GM18861 (cell line): ENCODE results near the gene DPP6.
"Not testable (repeated sequence)": the region's sequence is repeated elsewhere in the genome, so short reads cannot be mapped to it uniquely, and the experiment has no call there.

Experiments used
- ATAC-seq: cut with Tn5 transposase; IDR thresholded peaks from one replicate; pipeline ENCODE4 v1.9.1; 2021; ENCODE audit not compliant: unreplicated experiment

Gene DPP6

GRCh38 chr7:154146707-154147038 is 94.5 kb downstream of the DPP6 start:
- not testable (repeated sequence) for ATAC-seq

- not testable (repeated sequence) for ATAC-seq
These were observed 96.8 kb downstream of the DPP6 start for GRCh38 chr7:154148791-154149516.

- not testable (repeated sequence) for ATAC-seq
These were observed 98.5 kb downstream of the DPP6 start for GRCh38 chr7:154150656-154151055.

- ATAC-seq: not testable (repeated sequence)
These were observed 99.1 kb downstream of the DPP6 start for GRCh38 chr7:154151306-154151705.

- not testable (repeated sequence) for ATAC-seq
These were observed 103.7 kb downstream of the DPP6 start for GRCh38 chr7:154155928-154156327.

GRCh38 chr7:154162921-154163320 is 110.7 kb downstream of the DPP6 start:
- not testable (repeated sequence) for ATAC-seq

- not testable (repeated sequence) for ATAC-seq
These were observed 111.4 kb downstream of the DPP6 start for GRCh38 chr7:154163642-154164041.

- ATAC-seq: no peak
These were observed 114.9 kb downstream of the DPP6 start for GRCh38 chr7:154167051-154167450.

- ATAC-seq: no peak
These were observed 115.6 kb downstream of the DPP6 start for GRCh38 chr7:154167807-154168206.

GRCh38 chr7:154171422-154171821 is 119.2 kb downstream of the DPP6 start:
- ATAC-seq: no peak

GRCh38 chr7:154172236-154172635 is 120.0 kb downstream of the DPP6 start:
- ATAC-seq: no peak

- ATAC-seq: no peak
These were observed 125.4 kb downstream of the DPP6 start for GRCh38 chr7:154177584-154177983.

GRCh38 chr7:154178895-154179294 is 126.7 kb downstream of the DPP6 start:
- no peak for ATAC-seq

- no peak for ATAC-seq
These were observed 131.3 kb downstream of the DPP6 start for GRCh38 chr7:154183482-154183881.

GRCh38 chr7:154183946-154184345 is 131.7 kb downstream of the DPP6 start:
- ATAC-seq: no peak

GRCh38 chr7:154186811-154187210 is 134.6 kb downstream of the DPP6 start:
- no peak for ATAC-seq

- ATAC-seq: no peak
These were observed 136.1 kb downstream of the DPP6 start for GRCh38 chr7:154188330-154188729.

GRCh38 chr7:154195266-154195665 is 143.1 kb downstream of the DPP6 start:
- ATAC-seq: no peak

- no peak for ATAC-seq
These were observed 146.3 kb downstream of the DPP6 start for GRCh38 chr7:154198481-154198880.

GRCh38 chr7:154200241-154200640 is 148.0 kb downstream of the DPP6 start:
- ATAC-seq: no peak

GRCh38 chr7:154202002-154202401 is 149.8 kb downstream of the DPP6 start:
- no peak for ATAC-seq

GRCh38 chr7:154204046-154204445 is 151.8 kb downstream of the DPP6 start:
- ATAC-seq: no peak

- no peak for ATAC-seq
These were observed 160.7 kb downstream of the DPP6 start for GRCh38 chr7:154212861-154213260.
